MCF 10A (cell line): ENCODE results near the gene CYSTM1. TPM values are rescaled to one million over a fixed set of nuclear protein-coding genes. Genes with fewer than 3 reads are reported as not detected.

Experiments used
- BruUV-seq: library from RNA; stranded (reverse); fragments of 400-500 nt; replicated peaks from 2 replicates; lab custom pipeline; 2021; lab: Mats Ljungman, UMichigan
- CTCF ChIA-PET: fragments of 300-600 bp; sonication (Branson Sonifier 250); formaldehyde crosslinking; extraction: SDS; loops from one replicate; lab custom pipeline; 2021; ENCODE audit warnings: antibody characterized with exemption, inconsistent platforms; lab: Yijun Ruan, JAX
- POLR2A ChIA-PET: fragments of 300-600, 350-650 bp; sonication (Branson Sonifier 250); formaldehyde crosslinking; extraction: SDS; loops from one replicate; lab custom pipeline; 2020; ENCODE audit warnings: antibody characterized with exemption, inconsistent platforms; lab: Yijun Ruan, JAX
- DNase-seq: peaks from one replicate; pipeline ENCODE4 v3.0.0-alpha.2; 2018; ENCODE audit not compliant: unreplicated experiment
- H3K27ac Mint-ChIP-seq: one replicate; pipeline ENCODE4 v1.8.0; 2022; ENCODE audit warnings: mild to moderate bottlenecking, low read depth, mixed read lengths; ENCODE audit not compliant: unreplicated experiment
- H3K27me3 Mint-ChIP-seq: one replicate; pipeline ENCODE4 v1.8.0; 2022; ENCODE audit warnings: mixed read lengths; ENCODE audit not compliant: insufficient read depth, unreplicated experiment
- H3K36me3 Mint-ChIP-seq: one replicate; pipeline ENCODE4 v1.8.0; 2022; ENCODE audit warnings: mild to moderate bottlenecking, moderate library complexity, mixed read lengths; ENCODE audit not compliant: insufficient read depth, unreplicated experiment
- H3K4me1 Mint-ChIP-seq: one replicate; pipeline ENCODE4 v1.8.0; 2022; ENCODE audit warnings: mixed read lengths; ENCODE audit not compliant: insufficient read depth, unreplicated experiment
- H3K4me3 Mint-ChIP-seq: one replicate; pipeline ENCODE4 v1.8.0; 2022; ENCODE audit warnings: mild to moderate bottlenecking, moderate library complexity, mixed read lengths; ENCODE audit not compliant: unreplicated experiment
- H3K9me3 Mint-ChIP-seq: one replicate; pipeline ENCODE4 v1.8.0; 2022; ENCODE audit warnings: mixed read lengths; ENCODE audit not compliant: unreplicated experiment
- intact Hi-C: fragments of 100-400 bp; cut with micrococcal nuclease; formaldehyde crosslinking; loops from 2 replicates; pipeline ENCODE4 v1.14.1; 2022
- total RNA-seq: library from RNA; stranded (reverse); gene quantifications from 2 replicates; pipeline ENCODE4 v1.2.3, GENCODE V29; 2022
- TF ChIP-seq, protein P1 (sequence below): fragments of 200-600 bp; IDR thresholded peaks from one replicate; pipeline ENCODE4 v1.8.0; 2022; ENCODE audit warnings: antibody characterized with exemption, mild to moderate bottlenecking; ENCODE audit not compliant: unreplicated experiment

CYSTM1 gene
- total RNA-seq, 1 experiment from 2014 or later, result 59.4 TPM

DNA sequence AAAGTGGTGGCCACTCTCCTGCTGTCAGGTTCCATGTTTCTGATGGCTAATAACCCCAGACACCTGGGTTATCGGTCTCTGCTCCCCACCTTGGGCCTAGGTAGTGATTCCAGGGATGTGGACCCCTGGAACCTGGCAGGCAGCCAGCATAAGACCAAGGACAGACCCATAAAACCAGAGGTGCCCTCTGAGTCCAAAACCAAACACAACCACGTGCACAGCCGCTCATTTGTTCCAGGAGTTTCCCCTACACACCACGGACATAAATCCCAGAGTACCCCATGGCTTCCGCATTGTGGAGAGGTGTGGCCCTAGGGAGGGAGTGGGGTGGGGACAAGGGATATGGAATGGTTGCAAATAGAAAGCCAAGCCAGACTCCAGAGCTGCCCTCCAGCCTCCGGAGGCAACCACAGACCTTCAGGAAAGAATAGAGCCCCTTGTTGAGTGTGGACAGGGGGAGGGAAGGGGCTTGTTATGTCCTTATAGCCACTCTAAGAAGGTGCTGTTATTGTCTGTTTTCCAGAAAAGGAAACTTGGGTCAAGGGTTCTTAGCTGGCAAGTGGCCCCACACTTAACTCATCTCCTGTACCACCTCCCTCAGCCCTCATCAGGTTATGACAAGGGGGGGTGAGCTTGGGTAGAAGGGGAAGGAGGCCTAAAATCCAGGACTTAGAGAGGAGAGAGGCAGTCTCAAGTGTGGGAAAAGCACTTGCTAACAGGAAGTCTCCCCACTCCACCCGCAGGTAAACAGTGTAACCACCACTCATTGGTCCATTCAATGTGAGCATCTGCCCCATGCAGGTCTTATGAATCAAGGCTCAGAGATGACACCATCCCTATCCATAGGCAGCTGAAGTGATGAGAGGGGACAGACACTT lies 23.6 kb upstream of the CYSTM1 start:
- ChIA-PET POLR2A (interaction anchor here (0.7 to 1.2 kb wide), 4 partner anchors 19 to 179 kb away, joined by 3 read pairs; partner anchors contain the start of gene CYSTM1), CTCF (interaction anchor here (0.9 to 10.2 kb wide), 5 partner anchors 9 to 183 kb away, joined by 3 to 215 read pairs (median 4); no protein-coding TSS in a partner anchor)
- BruUV-seq, result no TSS peak
- intact Hi-C loops, result no loop called here
- no peaks in the 10 kb centered on the region for H3K27me3 Mint-ChIP-seq
- H3K27ac Mint-ChIP-seq, result no peak overlapping the region
- no peak overlapping the region for H3K4me3 Mint-ChIP-seq
- no peaks in the 10 kb centered on the region for H3K36me3 Mint-ChIP-seq
- DNase-seq, result no peak
- no peaks in the 10 kb centered on the region for H3K9me3 Mint-ChIP-seq
- TF ChIP-seq, protein P1, sequence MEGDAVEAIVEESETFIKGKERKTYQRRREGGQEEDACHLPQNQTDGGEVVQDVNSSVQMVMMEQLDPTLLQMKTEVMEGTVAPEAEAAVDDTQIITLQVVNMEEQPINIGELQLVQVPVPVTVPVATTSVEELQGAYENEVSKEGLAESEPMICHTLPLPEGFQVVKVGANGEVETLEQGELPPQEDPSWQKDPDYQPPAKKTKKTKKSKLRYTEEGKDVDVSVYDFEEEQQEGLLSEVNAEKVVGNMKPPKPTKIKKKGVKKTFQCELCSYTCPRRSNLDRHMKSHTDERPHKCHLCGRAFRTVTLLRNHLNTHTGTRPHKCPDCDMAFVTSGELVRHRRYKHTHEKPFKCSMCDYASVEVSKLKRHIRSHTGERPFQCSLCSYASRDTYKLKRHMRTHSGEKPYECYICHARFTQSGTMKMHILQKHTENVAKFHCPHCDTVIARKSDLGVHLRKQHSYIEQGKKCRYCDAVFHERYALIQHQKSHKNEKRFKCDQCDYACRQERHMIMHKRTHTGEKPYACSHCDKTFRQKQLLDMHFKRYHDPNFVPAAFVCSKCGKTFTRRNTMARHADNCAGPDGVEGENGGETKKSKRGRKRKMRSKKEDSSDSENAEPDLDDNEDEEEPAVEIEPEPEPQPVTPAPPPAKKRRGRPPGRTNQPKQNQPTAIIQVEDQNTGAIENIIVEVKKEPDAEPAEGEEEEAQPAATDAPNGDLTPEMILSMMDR, result no peak
- H3K4me1 Mint-ChIP-seq, result no peaks in the 10 kb centered on the region

DNA sequence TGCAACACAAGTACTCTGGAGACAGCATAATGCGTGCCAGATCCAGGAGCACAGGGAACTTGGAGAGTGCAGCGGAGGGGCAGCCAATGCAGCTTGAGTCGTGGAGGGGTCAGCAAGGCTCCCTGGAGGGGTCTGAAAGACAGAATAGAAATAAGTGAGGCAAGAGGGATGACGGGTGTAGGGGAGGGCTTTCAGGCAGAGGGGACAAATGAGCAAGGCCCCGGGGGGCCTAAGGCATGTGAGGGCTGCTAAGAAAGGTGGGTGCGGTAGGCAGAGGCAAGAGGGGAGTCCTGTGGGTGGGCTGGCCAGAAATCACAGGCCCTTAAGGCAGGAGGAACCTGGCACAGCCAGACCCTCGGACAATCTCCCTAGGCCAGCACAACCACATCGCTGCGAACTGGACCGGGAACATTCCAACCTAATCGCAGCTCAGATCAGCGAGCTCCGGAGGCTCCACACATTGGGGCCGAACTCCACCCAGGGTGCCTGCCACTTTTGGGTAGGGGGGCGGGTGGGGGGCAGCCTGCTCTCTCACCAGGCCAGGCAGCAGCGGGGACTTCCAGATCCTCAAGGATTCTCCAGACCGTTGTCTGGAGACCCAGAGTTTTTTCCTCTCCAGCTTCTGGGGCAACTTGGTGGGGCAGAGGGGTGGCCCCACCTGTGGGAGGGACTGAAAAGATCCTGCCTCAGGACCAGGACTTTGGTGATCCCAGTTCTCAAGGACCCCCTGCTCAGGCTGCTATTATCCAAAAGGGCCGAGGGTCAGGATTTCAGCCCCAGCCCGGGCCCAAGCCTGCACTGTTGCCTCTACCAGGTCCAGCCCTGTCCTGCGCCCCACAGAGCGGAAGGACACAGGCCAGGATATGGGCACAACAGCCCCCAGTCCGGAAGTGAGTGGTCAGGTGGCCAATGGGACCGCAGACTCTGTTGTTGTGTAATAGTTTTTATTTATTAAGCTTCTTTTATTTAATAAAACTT lies 22.7 kb upstream of the CYSTM1 start:
- H3K9me3 Mint-ChIP-seq, result no peaks in the 10 kb centered on the region
- H3K4me3 Mint-ChIP-seq, result no peak overlapping the region
- H3K27me3 Mint-ChIP-seq, result no peaks in the 10 kb centered on the region
- DNase-seq, result no peak
- H3K4me1 Mint-ChIP-seq, result peaks cover 8% of the 10 kb centered on the region
- ChIA-PET POLR2A (interaction anchor here (0.7 to 1.2 kb wide), 4 partner anchors 20 to 180 kb away, joined by 3 read pairs; partner anchors contain the start of gene CYSTM1), CTCF (interaction anchor here (0.6 to 10.2 kb wide), 8 partner anchors 9 to 538 kb away, joined by 3 to 215 read pairs (median 5); no protein-coding TSS in a partner anchor)
- H3K36me3 Mint-ChIP-seq, result no peaks in the 10 kb centered on the region
- intact Hi-C loops, result no loop called here
- TF ChIP-seq, protein P1, result no peak
- no peak overlapping the region for H3K27ac Mint-ChIP-seq
- no TSS peak for BruUV-seq

DNA sequence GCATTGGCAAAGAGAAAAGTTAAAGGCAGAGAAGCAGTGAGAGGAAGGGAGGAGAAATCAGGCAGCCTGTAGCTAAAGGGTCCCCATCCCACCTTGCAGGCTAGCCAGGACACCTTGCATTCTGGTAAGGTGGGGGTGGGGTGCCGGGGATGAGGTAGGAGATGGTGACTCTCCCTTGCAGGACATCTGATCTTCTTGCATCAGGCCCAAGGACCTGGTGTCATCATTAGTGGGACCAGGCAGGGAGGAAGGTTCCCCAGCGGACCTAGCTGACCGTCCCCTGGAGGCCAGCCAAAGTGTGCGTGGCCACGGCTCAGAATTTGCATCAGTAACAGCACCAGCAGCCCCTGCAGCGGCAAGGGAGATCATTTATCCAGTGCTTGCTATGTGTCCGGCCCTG lies 21.7 kb upstream of the CYSTM1 start:
- Mint-ChIP-seq H3K4me3 (no peak overlapping the region), H3K4me1 (peaks cover 9% of the 10 kb centered on the region), H3K36me3 (no peaks in the 10 kb centered on the region), H3K27ac (no peak overlapping the region), H3K9me3 (no peaks in the 10 kb centered on the region), H3K27me3 (no peaks in the 10 kb centered on the region)
- no peak for DNase-seq
- intact Hi-C loops, result no loop called here
- ChIA-PET CTCF (interaction anchor here (0.6 to 10.2 kb wide), 9 partner anchors 10 to 537 kb away, joined by 3 to 215 read pairs (median 12); no protein-coding TSS in a partner anchor), POLR2A (interaction anchor here (0.8 to 1.6 kb wide), 5 partner anchors 16 to 84 kb away, joined by 3 to 8 read pairs (median 3); partner anchors contain the start of gene CYSTM1)
- BruUV-seq, result no TSS peak
- TF ChIP-seq, protein P1, result no peak
